ENCODE measurements around the gene CD44. TPM values are rescaled to one million over a fixed set of nuclear protein-coding genes. Genes with fewer than 3 reads are reported as not detected.

CD44 gene
- total RNA-seq, 4 donors from 2014 or later, result 861 to 1,282 (median 914) TPM

DNA sequence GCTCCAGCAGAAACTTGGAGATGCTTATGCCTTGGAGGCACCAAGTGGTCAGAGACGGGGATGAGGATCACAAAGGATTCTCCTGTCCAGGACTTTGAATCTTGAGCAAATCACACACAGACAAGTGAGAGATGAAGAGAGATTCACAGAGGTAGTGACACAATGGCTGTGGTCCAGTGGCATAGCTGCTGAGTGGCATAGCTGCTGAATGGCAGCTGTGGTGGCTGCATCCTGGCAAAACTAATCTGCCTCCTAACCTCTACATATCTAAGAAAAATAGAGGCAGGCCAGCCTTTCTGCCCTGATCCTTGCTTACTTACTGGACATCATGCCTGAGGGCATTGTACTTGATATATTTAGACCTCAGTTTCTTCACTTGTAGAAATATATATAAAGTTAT is 102.6 kb downstream of the CD44 start:
- intact Hi-C loops (cut with DNase I; ENCODE audit: low total_unique reads), result no loop called here
- no peak overlapping the region for H3K4me3 ChIP-seq (ENCODE audit: low read depth, poor library complexity, severe bottlenecking)
- DNase-seq (ENCODE audit: low spot score in 2 of 2), result no peak
- 88 to 92% methylated on average over 1 of the region's 1 CpG for WGBS, 2 donors
- TF ChIP-seq POLR2A (IDR thresholded peaks at IDR 0.05), result no peak
- TF ChIP-seq, protein P1, sequence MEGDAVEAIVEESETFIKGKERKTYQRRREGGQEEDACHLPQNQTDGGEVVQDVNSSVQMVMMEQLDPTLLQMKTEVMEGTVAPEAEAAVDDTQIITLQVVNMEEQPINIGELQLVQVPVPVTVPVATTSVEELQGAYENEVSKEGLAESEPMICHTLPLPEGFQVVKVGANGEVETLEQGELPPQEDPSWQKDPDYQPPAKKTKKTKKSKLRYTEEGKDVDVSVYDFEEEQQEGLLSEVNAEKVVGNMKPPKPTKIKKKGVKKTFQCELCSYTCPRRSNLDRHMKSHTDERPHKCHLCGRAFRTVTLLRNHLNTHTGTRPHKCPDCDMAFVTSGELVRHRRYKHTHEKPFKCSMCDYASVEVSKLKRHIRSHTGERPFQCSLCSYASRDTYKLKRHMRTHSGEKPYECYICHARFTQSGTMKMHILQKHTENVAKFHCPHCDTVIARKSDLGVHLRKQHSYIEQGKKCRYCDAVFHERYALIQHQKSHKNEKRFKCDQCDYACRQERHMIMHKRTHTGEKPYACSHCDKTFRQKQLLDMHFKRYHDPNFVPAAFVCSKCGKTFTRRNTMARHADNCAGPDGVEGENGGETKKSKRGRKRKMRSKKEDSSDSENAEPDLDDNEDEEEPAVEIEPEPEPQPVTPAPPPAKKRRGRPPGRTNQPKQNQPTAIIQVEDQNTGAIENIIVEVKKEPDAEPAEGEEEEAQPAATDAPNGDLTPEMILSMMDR (IDR thresholded peaks at IDR 0.05), result no peak

DNA sequence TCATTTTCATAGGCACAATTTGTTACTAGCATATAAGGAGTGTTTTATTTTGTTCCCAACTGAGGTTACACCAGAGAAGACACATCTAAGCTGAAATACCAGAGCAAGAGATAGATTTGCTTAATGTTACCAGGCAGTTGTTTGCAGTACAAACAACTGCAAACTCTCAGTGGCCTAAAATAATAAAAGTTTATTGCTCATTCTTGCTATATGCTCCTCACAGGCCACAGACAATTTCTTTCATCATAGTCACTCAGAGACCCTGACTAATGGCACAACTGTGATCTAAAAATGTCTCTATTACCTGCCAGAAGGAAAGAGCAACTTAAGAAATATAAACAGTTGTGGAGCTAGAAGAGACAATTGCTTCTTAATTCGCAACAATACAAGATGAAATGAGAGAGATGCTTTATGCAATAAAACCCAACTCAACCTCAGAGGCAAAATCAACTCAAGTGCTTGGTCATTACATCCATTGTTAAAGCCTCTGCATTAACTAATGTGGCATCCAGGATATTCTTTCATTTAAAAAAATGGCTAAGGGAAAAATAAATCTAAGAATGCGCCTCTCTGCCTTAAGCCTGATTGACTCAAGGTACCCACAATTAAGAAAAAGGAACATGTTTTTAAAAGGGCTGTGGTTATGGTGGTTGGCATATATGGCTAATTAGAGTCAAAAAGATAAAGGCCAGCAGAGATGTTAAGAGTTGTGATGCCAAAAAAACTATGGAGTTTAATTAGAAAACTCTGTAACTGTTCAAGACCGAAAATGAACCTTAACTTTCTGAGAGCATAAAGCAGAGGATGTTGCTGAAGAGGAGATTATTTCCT is 103.7 kb downstream of the CD44 start:
- 88 to 89% methylated on average over 3 of the region's 3 CpGs for WGBS, 2 donors
- TF ChIP-seq POLR2A (IDR thresholded peaks at IDR 0.05), result no peak
- TF ChIP-seq, protein P1 (IDR thresholded peaks at IDR 0.05), result no peak

DNA sequence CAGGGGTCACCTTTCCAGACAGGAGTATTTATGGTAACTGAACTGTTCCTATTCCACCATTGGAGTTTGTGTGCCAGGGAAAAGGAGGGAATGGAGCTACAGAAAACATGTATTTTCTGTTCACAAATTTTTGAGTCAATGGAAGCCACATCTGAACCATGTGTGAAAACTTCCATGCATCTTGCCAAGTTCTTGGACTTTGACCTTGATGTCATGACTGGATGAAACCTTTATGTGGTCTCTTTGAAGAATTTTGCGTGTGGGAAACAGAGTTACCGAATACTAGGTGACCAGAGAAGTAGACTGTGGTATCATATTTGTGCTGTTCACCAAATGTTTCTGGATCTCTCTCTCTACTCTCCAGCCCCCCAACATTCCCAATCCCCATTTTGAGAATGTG is 104.8 kb downstream of the CD44 start:
- WGBS, 2 donors, result 96 to 97% methylated on average over 2 of the region's 2 CpGs
- intact Hi-C loops (cut with DNase I; ENCODE audit: low total_unique reads), result no loop called here
- no peak overlapping the region for H3K4me3 ChIP-seq (ENCODE audit: low read depth, poor library complexity, severe bottlenecking)
- DNase-seq (ENCODE audit: low spot score in 2 of 2), result no peak
- TF ChIP-seq, protein P1 (IDR thresholded peaks at IDR 0.05), result no peak
- TF ChIP-seq POLR2A (IDR thresholded peaks at IDR 0.05), result no peak

More for the DNA sequence above, 103.7 kb downstream of the CD44 start:
- no peak overlapping the region for H3K4me3 ChIP-seq (ENCODE audit: low read depth, poor library complexity, severe bottlenecking)
- no peak for DNase-seq (ENCODE audit: low spot score in 2 of 2)
- intact Hi-C loops (cut with DNase I; ENCODE audit: low total_unique reads), result no loop called here

DNA sequence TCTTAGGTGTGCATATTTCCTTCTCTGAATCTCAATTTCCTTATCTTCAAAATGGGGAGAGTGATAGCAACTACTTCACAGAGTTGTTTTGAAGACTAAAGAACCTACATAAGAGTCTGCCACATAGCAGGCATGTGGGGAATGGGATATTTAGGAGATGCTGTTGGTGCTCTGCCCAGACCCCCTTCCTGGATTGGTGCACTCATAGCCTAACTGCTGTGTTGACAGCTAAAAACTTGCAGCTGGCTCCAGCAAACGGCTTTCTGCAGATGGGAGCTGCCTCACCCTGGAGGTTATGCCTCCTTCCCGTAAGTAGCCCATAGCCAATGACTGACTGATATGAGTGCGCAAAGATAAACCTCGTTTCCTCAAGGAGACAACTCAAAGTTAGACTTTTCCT is 106.1 kb downstream of the CD44 start:
- H3K4me3 ChIP-seq (ENCODE audit: low read depth, poor library complexity, severe bottlenecking), result no peak overlapping the region
- 81 to 89% methylated on average over 4 of the region's 4 CpGs for whole genome bisulfite sequencing, 2 donors
- DNase-seq (ENCODE audit: low spot score in 2 of 2), result no peak
- TF ChIP-seq, protein P1 (IDR thresholded peaks at IDR 0.05), result no peak
- intact Hi-C loops (cut with DNase I; ENCODE audit: low total_unique reads), result no loop called here

DNA sequence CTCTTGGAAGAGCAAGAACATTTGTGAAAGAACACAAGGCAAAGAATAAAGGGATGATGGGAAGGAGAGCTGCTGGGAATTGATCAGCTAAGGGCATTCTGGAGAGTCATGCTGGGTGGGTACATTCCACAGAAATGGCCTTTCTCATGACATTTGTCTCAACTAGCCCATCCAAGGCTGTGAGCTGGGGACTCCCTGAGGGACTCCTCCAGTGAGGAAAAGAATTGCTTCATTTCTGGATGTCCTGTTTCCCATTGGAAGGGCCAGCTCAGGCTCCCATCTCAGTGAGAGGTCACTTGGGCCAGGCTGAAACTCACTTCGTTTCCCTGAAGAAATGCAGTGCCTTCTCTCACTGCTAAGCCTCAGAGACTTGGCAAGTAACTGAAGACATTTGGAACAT is 106.8 kb downstream of the CD44 start:
- TF ChIP-seq POLR2A (IDR thresholded peaks at IDR 0.05), result no peak
- TF ChIP-seq, protein P1 (IDR thresholded peaks at IDR 0.05), result no peak
- DNase-seq (ENCODE audit: low spot score in 2 of 2), result no peak
- 58 to 81% methylated on average over 1 of the region's 1 CpG for WGBS, 2 donors
- no peak overlapping the region for H3K4me3 ChIP-seq (ENCODE audit: low read depth, poor library complexity, severe bottlenecking)
- intact Hi-C loops (cut with DNase I; ENCODE audit: low total_unique reads), result no loop called here

DNA sequence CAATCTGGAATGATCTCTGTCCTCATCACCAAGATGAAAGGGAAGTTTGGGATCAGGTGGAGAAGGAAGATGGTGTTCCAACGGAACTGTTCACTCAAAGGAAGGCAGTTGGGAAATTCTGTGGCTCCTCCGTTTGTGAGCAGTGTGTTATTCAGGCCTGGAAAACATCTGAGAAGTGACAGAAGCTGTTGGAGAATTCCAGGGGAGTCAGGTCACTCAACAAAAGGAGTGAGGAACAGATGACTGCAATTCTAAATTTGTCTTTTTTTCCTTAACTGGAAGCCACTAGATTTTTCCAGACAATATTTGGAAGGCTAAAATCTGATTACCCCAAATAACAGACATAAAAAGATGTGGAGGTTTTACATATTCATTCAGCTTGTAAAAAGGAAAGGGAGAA is 107.8 kb downstream of the CD44 start:
- peak in 1 of 2 donors; percentile 49 for DNase-seq (ENCODE audit: low spot score in 2 of 2)
- intact Hi-C loops (cut with DNase I; ENCODE audit: low total_unique reads), result no loop called here
- H3K4me3 ChIP-seq (ENCODE audit: low read depth, poor library complexity, severe bottlenecking), result no peak overlapping the region
- WGBS, 2 donors, result 44 to 63% methylated on average over 2 of the region's 2 CpGs
- TF ChIP-seq POLR2A (IDR thresholded peaks at IDR 0.05), result no peak
- TF ChIP-seq, protein P1 (IDR thresholded peaks at IDR 0.05), result no peak

Measured in lower leg skin (tissue), 4 donors.